ENCODE data around the gene CNTNAP2. TPM values are rescaled to one million over a fixed set of nuclear protein-coding genes. Genes with fewer than 3 reads are reported as not detected.

CNTNAP2 gene
- total RNA-seq, 1 experiment from 2014 or later, result 0.03 TPM

- H3K4me3 ChIP-seq (ENCODE audit: low read depth in 2 of 2, low read length in 2 of 2), result no peak overlapping the region
- ChIA-PET CTCF (no interaction called here), POLR2A (no interaction called here)
- BruUV-seq (replicated peaks), result no TSS peak
- no peaks in the 10 kb centered on the region for H3K36me3 ChIP-seq (ENCODE audit: control insufficient read depth, insufficient read depth, low read length)
- in situ Hi-C loops (cut with HindIII; ENCODE audit: low pct_unique_long_range_greater_than_20kb, low sequenced_read_pairs), result no loop called here
- TF ChIP-seq CTCF (IDR thresholded peaks at IDR 0.05) (no peak), SIN3A (IDR thresholded peaks at IDR 0.05; ENCODE audit: borderline replicate concordance, insufficient read depth, low read depth, low read length) (no peak), TCF7L2 (IDR thresholded peaks at IDR 0.05; ENCODE audit: low read depth, low read length) (no peak), REST (IDR thresholded peaks at IDR 0.05; ENCODE audit: insufficient read depth in 1 of 2, low read depth in 2 of 2, low read length in 1 of 2) (no peak), POLR2AphosphoS5 (IDR thresholded peaks at IDR 0.05; ENCODE audit: low read depth, low read length) (no peak)
- ATAC-seq (no peak), DNase-seq (ENCODE audit: low read depth, low spot score) (no peak)
- no peak overlapping the region for H3K27ac ChIP-seq (ENCODE audit: low read length)
- intact Hi-C loops (cut with micrococcal nuclease; ENCODE audit: unreplicated experiment), result no loop called here
- no peaks in the 10 kb centered on the region for H3K27me3 ChIP-seq (ENCODE audit: control insufficient read depth, insufficient read depth, low read length)
- H3K4me1 ChIP-seq (ENCODE audit: control insufficient read depth, insufficient read depth, low read length), result no peaks in the 10 kb centered on the region
- H3K9me3 ChIP-seq (ENCODE audit: control insufficient read depth, insufficient read depth, low read depth, low read length), result no peaks in the 10 kb centered on the region
Measured at GRCh38 chr7:146412781-146413180, 296.2 kb downstream of the CNTNAP2 start.

GRCh38 chr7:146414373-146414772 lies 297.8 kb downstream of the CNTNAP2 start:
- DNase-seq (ENCODE audit: low read depth, low spot score), result no peak
- Histone ChIP-seq H3K9me3 (ENCODE audit: control insufficient read depth, insufficient read depth, low read depth, low read length) (no peaks in the 10 kb centered on the region), H3K36me3 (ENCODE audit: control insufficient read depth, insufficient read depth, low read length) (no peaks in the 10 kb centered on the region), H3K27me3 (ENCODE audit: control insufficient read depth, insufficient read depth, low read length) (no peaks in the 10 kb centered on the region), H3K27ac (ENCODE audit: low read length) (no peak overlapping the region), H3K4me1 (ENCODE audit: control insufficient read depth, insufficient read depth, low read length) (no peaks in the 10 kb centered on the region), H3K4me3 (ENCODE audit: low read depth in 2 of 2, low read length in 2 of 2) (no peak overlapping the region)
- ATAC-seq, result no peak
- intact Hi-C loops (cut with micrococcal nuclease; ENCODE audit: unreplicated experiment) (no loop called here), in situ Hi-C loops (cut with HindIII; ENCODE audit: low pct_unique_long_range_greater_than_20kb, low sequenced_read_pairs) (no loop called here)
- TF ChIP-seq POLR2AphosphoS5 (IDR thresholded peaks at IDR 0.05; ENCODE audit: low read depth, low read length) (no peak), CTCF (IDR thresholded peaks at IDR 0.05) (no peak), SIN3A (IDR thresholded peaks at IDR 0.05; ENCODE audit: borderline replicate concordance, insufficient read depth, low read depth, low read length) (no peak), REST (IDR thresholded peaks at IDR 0.05; ENCODE audit: insufficient read depth in 1 of 2, low read depth in 2 of 2, low read length in 1 of 2) (no peak), TCF7L2 (IDR thresholded peaks at IDR 0.05; ENCODE audit: low read depth, low read length) (no peak)
- ChIA-PET CTCF (no interaction called here), POLR2A (no interaction called here)
- no TSS peak for BruUV-seq (replicated peaks)
